Stimulated activated CD8-positive, alpha-beta memory T cell treated with anti-CD3 and anti-CD28 coated beads, Interleukin-4, amount 100 ng/mL, for 48 hours (primary cell): Measurements from ENCODE around the gene ZC3H12C.
"Not testable (repeated sequence)": the region's sequence is repeated elsewhere in the genome, so short reads cannot be mapped to it uniquely, and the experiment has no call there.

Experiments
- DNase-seq: peaks from one replicate; pipeline ENCODE4 v3.0.0-alpha.2; 2020

Gene ZC3H12C

GRCh38 chr11:110186456-110186855 lies 93.3 kb downstream of the ZC3H12C start:
- no peak for DNase-seq

DNA sequence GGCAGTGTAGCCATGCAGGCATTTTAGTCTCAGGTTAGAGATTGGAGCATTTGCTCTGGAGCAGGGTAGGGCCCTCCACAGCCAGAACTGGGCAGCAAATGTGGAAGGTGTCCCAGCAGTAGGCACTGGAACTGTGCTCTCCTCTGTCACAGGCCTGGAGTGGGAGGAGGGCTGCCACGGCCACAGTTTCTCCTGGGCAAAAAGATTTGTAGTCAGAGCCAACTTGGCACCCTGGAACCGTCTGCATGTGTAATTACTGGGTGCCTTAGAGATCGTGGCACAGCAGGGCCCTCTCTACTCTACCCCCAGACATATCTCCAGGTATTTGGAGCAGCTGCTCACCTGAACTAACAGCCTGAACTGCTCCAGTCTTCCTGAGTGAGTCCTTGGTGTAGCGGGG lies 93.7 kb downstream of the ZC3H12C start:
- DNase-seq, result no peak

- DNase-seq, result no peak
Observed at GRCh38 chr11:110187731-110188130, 94.5 kb downstream of the ZC3H12C start.

DNA sequence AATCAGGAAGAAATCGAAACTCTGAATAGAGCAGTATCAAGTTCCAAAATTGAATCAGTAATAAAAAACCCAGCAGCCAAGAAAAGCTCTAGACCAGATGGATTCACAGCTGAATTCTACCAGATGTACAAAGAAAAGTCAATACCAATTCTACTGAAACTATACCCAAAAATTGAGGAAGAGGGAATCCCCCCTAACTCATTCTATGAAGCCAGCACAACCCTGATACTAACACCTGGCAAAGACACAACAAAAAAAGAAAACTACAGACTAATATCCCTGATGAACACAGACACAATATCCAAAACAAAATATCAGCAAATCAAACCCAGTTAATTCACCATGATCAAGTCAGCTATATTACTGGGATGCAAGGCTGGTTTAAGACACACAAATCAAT lies 97.7 kb downstream of the ZC3H12C start:
- no peak for DNase-seq

GRCh38 chr11:110192604-110193282 lies 99.6 kb downstream of the ZC3H12C start:
- DNase-seq, result not testable (repeated sequence)

DNA sequence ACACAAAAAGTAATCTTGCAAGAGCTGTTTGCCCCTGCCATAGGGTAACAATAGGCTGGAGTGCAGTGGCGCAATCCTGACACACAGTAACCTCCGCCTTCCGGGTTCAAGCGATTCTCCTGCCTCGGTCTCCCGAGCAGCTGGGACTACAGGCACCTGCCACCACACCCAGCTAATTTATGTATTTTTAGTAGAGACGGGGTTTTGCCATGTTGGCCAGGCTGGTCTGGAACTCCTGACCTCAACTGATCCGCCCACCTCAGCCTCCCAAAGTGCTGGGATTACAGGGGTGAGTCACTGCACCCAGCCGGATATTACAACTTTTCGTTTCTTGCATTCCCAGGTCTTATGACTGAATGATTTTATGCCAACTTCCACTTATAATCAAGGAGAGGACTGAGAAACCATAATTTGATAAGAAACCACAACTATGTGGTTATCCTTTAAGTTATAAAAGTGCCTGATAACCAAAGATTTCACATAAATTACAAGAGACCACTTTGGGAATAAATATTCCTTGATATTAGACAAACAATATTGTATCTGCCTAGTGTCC lies 101.1 kb downstream of the ZC3H12C start:
- not testable (repeated sequence) for DNase-seq

DNA sequence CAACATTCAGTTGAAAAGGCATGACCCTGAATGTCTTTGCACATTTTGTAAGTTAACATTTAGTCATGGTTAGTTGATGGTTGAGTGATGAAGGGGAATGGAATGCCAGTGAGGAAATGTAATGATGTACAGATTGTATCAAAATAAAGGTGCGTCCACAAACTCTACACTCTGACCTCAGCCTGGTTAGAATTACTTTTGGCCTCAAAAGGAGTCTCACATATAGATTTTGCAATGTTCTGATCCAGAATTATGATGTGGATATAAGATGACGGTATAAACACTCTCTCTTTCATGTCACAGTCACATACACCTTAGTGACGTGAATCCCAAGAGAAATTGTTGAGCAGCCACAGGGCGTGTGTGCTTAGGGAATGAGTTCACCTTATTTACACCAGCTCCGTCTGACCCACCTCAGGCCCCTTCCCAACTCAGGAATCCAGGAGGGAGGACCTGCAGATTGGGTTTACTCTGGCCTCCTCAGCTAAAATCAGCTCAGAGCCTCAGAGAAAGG lies 103.1 kb downstream of the ZC3H12C start:
- DNase-seq, result no peak

- DNase-seq, result no peak
Observed at GRCh38 chr11:110196884-110197420, 103.8 kb downstream of the ZC3H12C start.

DNA sequence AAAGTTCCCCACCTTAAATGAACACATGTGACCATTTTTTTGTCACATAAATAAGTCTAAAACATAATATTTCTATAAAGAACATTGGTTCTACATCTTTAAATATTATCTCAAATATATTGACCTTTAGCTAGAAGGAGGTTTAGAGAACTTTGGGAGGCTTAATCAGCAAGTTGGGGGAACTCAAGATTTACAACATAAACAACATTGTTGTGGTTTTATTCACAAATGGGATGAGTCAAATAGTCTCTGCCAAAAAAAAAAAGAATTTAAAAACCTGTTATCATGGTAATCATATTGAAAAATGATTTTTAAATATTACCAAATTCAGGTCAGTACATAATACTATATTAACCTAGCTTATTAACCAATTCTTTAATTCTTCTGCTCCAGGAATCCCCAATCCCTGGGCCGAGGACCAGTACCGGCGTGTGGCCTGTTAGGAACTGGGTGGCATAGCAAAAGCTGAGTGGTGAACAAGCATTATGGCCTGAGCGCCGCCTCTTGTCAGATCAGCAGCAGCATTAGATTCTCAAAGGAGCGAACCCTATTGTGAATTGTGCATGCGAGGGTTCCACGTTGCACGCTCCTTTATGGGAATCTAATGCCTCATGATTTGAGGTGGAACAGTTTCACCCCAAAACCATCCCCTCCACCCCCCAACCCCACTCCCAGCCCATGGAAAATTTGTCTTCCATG lies 105.0 kb downstream of the ZC3H12C start:
- DNase-seq, result no peak

- no peak for DNase-seq
Observed at GRCh38 chr11:110199184-110199981, 106.2 kb downstream of the ZC3H12C start.

GRCh38 chr11:110200241-110200640 lies 107.0 kb downstream of the ZC3H12C start:
- DNase-seq, result no peak

DNA sequence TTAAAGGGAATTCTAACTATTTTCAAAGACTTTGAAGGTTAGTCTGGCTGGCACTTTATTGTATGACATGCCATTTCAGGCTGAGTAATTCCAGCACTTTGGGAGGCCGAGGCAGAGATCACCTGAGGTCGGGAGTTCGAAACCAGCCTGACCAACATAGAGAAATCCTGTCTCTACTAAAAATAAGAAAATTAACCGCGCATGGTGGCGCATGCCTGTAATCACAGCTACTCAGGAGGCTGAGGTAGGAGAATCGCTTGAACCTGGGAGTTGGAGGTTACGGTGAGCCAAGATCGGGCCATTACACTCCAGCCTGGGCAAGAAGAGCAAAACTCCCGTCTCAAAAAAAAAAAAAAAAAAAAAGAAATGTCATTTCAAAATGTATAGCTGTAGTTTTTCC lies 107.6 kb downstream of the ZC3H12C start:
- DNase-seq, result no peak

- no peak for DNase-seq
Observed at GRCh38 chr11:110207123-110207522, 113.9 kb downstream of the ZC3H12C start.

- DNase-seq, result not testable (repeated sequence)
Observed at GRCh38 chr11:110208678-110209312, 115.6 kb downstream of the ZC3H12C start.

DNA sequence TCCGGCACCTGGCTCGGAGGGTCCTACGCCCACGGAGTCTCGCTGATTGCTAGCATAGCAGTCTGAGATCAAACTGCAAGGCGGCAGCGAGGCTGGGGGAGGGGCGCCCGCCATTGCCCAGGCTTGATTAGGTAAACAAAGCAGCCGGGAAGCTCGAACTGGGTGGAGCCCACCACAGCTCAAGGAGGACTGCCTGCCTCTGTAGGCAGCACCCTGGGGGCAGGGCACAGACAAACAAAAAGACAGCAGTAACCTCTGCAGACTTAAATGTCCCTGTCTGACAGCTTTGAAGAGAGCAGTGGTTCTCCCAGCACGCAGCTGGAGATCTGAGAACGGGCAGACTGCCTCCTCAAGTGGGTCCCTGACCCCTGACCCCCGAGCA lies 116.1 kb downstream of the ZC3H12C start:
- DNase-seq, result not testable (repeated sequence)

DNA sequence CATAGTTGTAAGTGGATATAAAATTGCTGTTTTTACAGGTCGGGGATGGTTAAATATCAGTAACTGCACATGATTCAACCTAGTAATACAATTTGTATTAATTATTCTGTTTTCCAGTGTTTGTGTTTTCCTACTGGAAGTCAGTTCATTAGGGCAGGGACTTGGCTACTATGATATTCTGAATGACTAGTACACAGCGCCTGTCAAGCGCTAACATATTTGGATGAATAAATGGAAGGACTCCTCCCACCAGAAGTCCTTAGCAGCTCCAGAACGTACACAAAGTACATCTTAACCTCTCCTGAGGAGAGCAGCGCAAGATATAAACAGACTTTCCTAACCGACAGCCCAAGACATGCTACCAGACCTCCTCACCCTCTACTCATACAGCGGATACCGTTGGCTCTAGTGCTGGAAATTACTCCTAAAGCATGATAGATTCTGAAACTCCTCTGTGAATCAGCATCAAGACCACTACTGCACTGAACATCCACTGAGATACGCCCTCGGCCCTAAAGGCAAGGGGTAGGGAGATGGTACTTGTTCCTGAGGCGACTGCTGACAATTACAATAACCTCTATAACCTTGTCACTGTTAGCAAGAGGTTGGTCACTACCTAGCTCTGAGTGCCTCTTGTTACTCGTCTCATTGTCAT lies 124.2 kb downstream of the ZC3H12C start:
- DNase-seq, result no peak

GRCh38 chr11:110217936-110218335 lies 124.7 kb downstream of the ZC3H12C start:
- no peak for DNase-seq

DNA sequence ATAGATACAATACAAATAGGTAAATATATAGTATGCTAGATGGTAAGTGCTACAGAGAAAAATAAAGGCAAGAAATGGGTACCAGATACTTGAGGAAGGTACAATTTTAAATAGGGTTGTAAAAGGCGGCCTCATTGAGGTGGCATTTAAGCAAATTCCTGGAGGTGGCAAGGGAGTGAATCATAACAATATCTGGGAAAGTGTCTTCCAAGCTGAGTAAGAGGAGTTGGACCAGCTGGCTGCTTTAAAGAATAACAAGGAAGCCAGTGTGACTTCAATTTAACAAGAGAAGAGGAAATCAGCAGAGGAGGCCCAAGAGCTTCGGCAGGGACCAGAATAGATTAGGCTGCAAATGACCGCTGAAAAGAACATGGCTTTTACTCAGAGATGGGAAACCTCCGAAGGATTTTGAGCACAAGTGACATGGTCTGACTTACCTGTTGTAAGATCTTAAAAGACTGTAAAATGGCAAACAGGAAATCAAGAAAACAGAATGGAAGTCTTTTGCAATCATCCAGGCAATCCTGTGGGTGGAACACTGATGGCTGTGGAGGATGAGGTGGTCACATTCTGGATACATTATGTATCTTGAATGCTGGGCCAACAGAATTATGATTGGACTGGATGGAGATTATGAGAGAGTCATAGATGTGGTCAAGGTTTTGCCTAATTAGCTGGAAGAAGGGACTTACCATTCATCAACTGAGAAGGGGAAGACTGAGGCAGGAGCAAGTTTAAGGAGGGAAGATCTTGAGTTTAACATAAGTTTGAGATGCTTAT lies 126.0 kb downstream of the ZC3H12C start:
- no peak for DNase-seq
